Chondrocyte (in vitro differentiated cells): ENCODE data around the gene XPO6. TPM values are rescaled to one million over a fixed set of nuclear protein-coding genes. Genes with fewer than 3 reads are reported as not detected.

ENCODE experiments used
- DNase-seq: peaks from one replicate; pipeline ENCODE4 v3.0.0; 2021; ENCODE audit warnings: mixed read lengths, low spot score
- H3K27ac Mint-ChIP-seq: one replicate; pipeline ENCODE4 v1.8.0; 2021; ENCODE audit warnings: mild to moderate bottlenecking, moderate library complexity, mixed read lengths; ENCODE audit not compliant: unreplicated experiment
- H3K27me3 Mint-ChIP-seq: 2 replicates; pipeline ENCODE4 v1.8.0; 2021; ENCODE audit warnings: low read depth, mixed read lengths
- H3K36me3 Mint-ChIP-seq: 2 replicates; pipeline ENCODE4 v1.8.0; 2021; ENCODE audit warnings: low read depth, mixed read lengths
- H3K4me1 Mint-ChIP-seq: 2 replicates; pipeline ENCODE4 v1.8.0; 2021; ENCODE audit warnings: low read depth, mild to moderate bottlenecking, mixed read lengths
- H3K4me3 Mint-ChIP-seq: one replicate; pipeline ENCODE4 v1.8.0; 2021; ENCODE audit warnings: mild to moderate bottlenecking, moderate library complexity, mixed read lengths; ENCODE audit not compliant: unreplicated experiment
- H3K9me3 Mint-ChIP-seq: 2 replicates; pipeline ENCODE4 v1.8.0; 2021; ENCODE audit warnings: low read depth, mixed read lengths
- CTCF ChIP-seq: fragments of 200-600 bp; sonication (generic); IDR thresholded peaks from 2 replicates; pipeline ENCODE4 v1.5.0; 2021; ENCODE audit warnings: antibody characterized with exemption, mild to moderate bottlenecking, moderate library complexity
- total RNA-seq: library from RNA; stranded (reverse); gene quantifications from 3 replicates; pipeline ENCODE4 v1.2.1, GENCODE V29; 2021

XPO6 gene
- total RNA-seq, 1 donor from 2014 or later, result 124 TPM

DNA sequence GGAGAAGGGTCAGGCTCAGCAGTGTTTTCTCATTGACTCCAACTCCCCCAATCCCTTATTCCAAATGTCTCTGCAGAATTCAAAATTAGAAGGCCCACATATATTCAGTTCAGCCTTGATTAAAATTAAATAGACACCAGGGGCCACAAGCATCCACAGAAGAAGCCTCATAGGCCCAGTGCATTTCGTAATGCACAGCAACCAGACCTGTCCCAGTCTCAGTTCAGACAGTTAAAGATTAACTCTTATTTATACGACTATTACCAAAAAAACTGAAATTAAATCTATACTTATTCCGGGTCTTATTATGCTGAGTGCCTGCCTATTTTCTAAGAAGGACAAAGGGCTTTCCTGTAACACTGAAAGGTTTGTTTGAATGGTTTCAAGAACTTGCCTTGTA is 106.5 kb downstream of the XPO6 start:
- no peak overlapping the region for H3K27ac Mint-ChIP-seq
- peaks cover 51% of the 10 kb centered on the region for H3K36me3 Mint-ChIP-seq
- no peaks in the 10 kb centered on the region for H3K4me1 Mint-ChIP-seq
- H3K27me3 Mint-ChIP-seq, result no peaks in the 10 kb centered on the region
- TF ChIP-seq CTCF, result no peak
- H3K4me3 Mint-ChIP-seq, result no peak overlapping the region
- DNase-seq, result no peak
- no peaks in the 10 kb centered on the region for H3K9me3 Mint-ChIP-seq

- no peaks in the 10 kb centered on the region for H3K4me1 Mint-ChIP-seq
- H3K36me3 Mint-ChIP-seq, result peaks cover 52% of the 10 kb centered on the region
- no peak overlapping the region for H3K27ac Mint-ChIP-seq
- no peaks in the 10 kb centered on the region for H3K9me3 Mint-ChIP-seq
- TF ChIP-seq CTCF, result no peak
- DNase-seq, result peak; percentile 89
- no peak overlapping the region for H3K4me3 Mint-ChIP-seq
- no peaks in the 10 kb centered on the region for H3K27me3 Mint-ChIP-seq
These were observed 107.4 kb downstream of the XPO6 start for GRCh38 chr16:28104404-28104803.

- TF ChIP-seq CTCF, result no peak
- DNase-seq, result peak; percentile 64
- no peak overlapping the region for H3K4me3 Mint-ChIP-seq
- H3K9me3 Mint-ChIP-seq, result no peaks in the 10 kb centered on the region
- no peaks in the 10 kb centered on the region for H3K4me1 Mint-ChIP-seq
- no peak overlapping the region for H3K27ac Mint-ChIP-seq
- peaks cover 56% of the 10 kb centered on the region for H3K36me3 Mint-ChIP-seq
- H3K27me3 Mint-ChIP-seq, result no peaks in the 10 kb centered on the region
These were observed 108.1 kb downstream of the XPO6 start for GRCh38 chr16:28103516-28104170.

GRCh38 chr16:28101533-28101890 is 110.3 kb downstream of the XPO6 start:
- peak; percentile 56 for DNase-seq
- no peak for TF ChIP-seq CTCF
- Mint-ChIP-seq H3K27ac (no peak overlapping the region), H3K9me3 (no peaks in the 10 kb centered on the region), H3K4me3 (no peak overlapping the region), H3K27me3 (no peaks in the 10 kb centered on the region), H3K4me1 (no peaks in the 10 kb centered on the region), H3K36me3 (peaks cover 59% of the 10 kb centered on the region)

DNA sequence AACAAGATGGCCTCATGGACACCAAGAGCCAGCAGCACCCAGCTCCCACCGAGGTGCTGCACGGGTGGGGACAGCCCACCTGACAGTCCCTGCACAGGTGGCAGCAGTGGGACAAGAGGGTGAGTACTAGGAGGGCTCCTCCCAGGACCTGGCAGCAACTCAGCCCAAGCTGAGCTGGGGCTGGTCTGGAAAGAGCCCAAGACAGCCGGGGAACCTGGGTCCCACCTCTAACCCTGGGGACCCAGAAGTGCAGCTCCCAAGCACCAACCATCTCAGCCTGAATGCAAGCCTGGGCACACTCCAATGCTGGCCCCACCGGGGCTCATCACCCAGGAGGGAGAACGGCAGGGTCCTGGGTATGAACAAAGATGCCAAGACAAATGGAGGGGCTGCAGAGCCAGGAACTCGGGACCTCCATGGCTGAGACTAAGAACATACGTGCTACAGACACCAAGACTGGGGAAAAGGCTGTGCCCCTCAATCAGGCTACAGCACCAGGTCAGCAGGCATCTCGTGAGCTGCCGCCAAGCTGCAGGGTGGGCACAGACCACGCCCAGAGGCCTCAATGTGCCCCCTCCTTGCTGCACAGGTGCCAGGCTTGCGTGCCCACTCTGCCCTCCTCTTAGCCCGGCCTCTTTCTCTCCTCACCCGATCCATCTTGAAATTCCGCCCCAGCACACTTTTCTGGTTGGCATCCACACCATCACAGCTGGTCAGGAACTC is 110.8 kb downstream of the XPO6 start:
- H3K4me1 Mint-ChIP-seq, result no peaks in the 10 kb centered on the region
- H3K36me3 Mint-ChIP-seq, result peaks cover 57% of the 10 kb centered on the region
- no peaks in the 10 kb centered on the region for H3K27me3 Mint-ChIP-seq
- no peak overlapping the region for H3K4me3 Mint-ChIP-seq
- DNase-seq, result peak; percentile 64
- H3K27ac Mint-ChIP-seq, result no peak overlapping the region
- no peak for TF ChIP-seq CTCF
- H3K9me3 Mint-ChIP-seq, result no peaks in the 10 kb centered on the region
